Measurements from ENCODE around the gene EIF4H.

DNA sequence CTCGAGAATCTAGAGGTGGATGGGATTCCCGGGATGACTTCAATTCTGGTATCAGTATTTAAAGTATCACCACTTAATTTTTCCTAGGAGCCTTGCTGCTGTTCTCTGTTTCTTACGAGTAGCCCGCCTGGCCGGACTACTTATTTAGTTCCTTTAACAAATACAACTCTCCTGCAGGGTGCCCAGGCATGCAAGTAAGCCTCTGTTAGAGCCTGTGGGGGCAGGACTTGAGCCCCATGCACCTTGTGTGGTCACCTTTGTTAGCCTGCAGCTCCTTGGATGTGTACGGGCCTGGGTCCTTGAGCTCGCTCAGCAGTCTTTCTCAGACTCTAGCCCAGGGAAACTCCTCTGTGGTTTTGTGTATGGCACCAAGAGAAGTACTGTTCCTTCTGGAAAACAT, 16.1 kb downstream of the EIF4H start:
- no peak for TF ChIP-seq EP300 (IDR thresholded peaks at IDR 0.05; ENCODE audit: borderline replicate concordance in 1 of 2, low read depth in 2 of 2, low read length in 2 of 2)
- TF ChIP-seq, protein P1, sequence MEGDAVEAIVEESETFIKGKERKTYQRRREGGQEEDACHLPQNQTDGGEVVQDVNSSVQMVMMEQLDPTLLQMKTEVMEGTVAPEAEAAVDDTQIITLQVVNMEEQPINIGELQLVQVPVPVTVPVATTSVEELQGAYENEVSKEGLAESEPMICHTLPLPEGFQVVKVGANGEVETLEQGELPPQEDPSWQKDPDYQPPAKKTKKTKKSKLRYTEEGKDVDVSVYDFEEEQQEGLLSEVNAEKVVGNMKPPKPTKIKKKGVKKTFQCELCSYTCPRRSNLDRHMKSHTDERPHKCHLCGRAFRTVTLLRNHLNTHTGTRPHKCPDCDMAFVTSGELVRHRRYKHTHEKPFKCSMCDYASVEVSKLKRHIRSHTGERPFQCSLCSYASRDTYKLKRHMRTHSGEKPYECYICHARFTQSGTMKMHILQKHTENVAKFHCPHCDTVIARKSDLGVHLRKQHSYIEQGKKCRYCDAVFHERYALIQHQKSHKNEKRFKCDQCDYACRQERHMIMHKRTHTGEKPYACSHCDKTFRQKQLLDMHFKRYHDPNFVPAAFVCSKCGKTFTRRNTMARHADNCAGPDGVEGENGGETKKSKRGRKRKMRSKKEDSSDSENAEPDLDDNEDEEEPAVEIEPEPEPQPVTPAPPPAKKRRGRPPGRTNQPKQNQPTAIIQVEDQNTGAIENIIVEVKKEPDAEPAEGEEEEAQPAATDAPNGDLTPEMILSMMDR (IDR thresholded peaks at IDR 0.05; ENCODE audit: control extremely low read depth in 1 of 3, insufficient read depth in 1 of 3, low read depth in 1 of 3, low read length in 3 of 3): no peak

Measured in H1 (cell line).